HCT116 (cell line): Measurements from ENCODE around the gene RNU1-2. TPM values are rescaled to one million over a fixed set of nuclear protein-coding genes. Genes with fewer than 3 reads are reported as not detected.

Experiments
- ATAC-seq: fragments of 200-7000 bp; cut with Tn5 transposase; 2 replicates; pipeline ENCODE4 v1.9.1; 2020; ENCODE audit warnings: mild to moderate bottlenecking, moderate library complexity
- BruUV-seq: library from RNA; stranded (reverse); fragments of 400-500 nt; replicated peaks from 2 replicates; lab custom pipeline; 2021; lab: Mats Ljungman, UMichigan
- CTCF ChIA-PET: fragments of 300-600 bp; sonication (Branson Sonifier 250); formaldehyde crosslinking; loops from one replicate; lab custom pipeline; 2021; ENCODE audit warnings: antibody characterized with exemption; lab: Charles Lee
- POLR2A ChIA-PET: fragments of 300-600, 350-600 bp; sonication (Branson Sonifier 250); formaldehyde crosslinking; loops from one replicate; lab custom pipeline; 2021; ENCODE audit warnings: antibody characterized with exemption; lab: Charles Lee
- RAD21 ChIA-PET, 2 experiments: fragments of 300-600 bp; sonication (Branson Sonifier 250); formaldehyde crosslinking; loops; one replicate each; lab custom pipeline; 2023; ENCODE audit warnings: low total read pairs in 2 of 2; ENCODE audit not compliant: uncharacterized antibody in 2 of 2, unreplicated experiment in 2 of 2, low non-redundant PET in 1 of 2; lab: Charles Lee
- DNase-seq: peaks from one replicate; pipeline ENCODE4 v3.0.0-alpha.2; 2010; ENCODE audit warnings: low read depth, low spot score
- H2AFZ ChIP-seq: fragments of 200-600 bp; shearing (Covaris generic), sonication (generic); 2 replicates; pipeline ENCODE4 v1.6.1; 2017; ENCODE audit warnings: low read depth, mixed run types, mixed read lengths, antibody characterized with exemption, low read length; ENCODE audit not compliant: poor library complexity, severe bottlenecking
- H3K27ac ChIP-seq: 2 replicates; pipeline ENCODE4 v1.5.1; 2012; ENCODE audit warnings: low read depth, low read length
- H3K27me3 ChIP-seq: fragments of 200-600 bp; sonication (generic); 2 replicates; pipeline ENCODE4 v1.6.1; 2016; ENCODE audit warnings: mixed run types, low read length, mixed read lengths; ENCODE audit not compliant: insufficient read depth
- H3K36me3 ChIP-seq, 2 experiments: fragments of 200-500 bp in 1 of 2; fragments of 200-600 bp in 1 of 2; sonication (Bioruptor generic) in 1 of 2; sonication (generic) in 1 of 2; 2 replicates each; pipeline versions ENCODE4 v1.5.1 to v1.6.1; 2014 to 2016; ENCODE audit warnings: low read length in 2 of 2, inconsistent platforms in 1 of 2, mixed read lengths in 1 of 2, mixed run types in 1 of 2; ENCODE audit not compliant: insufficient read depth in 2 of 2, control insufficient read depth in 1 of 2
- H3K4me1 ChIP-seq, 2 experiments: fragments of 200-600 bp in 1 of 2; sonication (generic) in 1 of 2; 2 replicates each; pipeline versions ENCODE4 v1.5.1 to v1.6.1; 2012 to 2017; ENCODE audit warnings: low read length in 2 of 2, inconsistent platforms in 1 of 2, mild to moderate bottlenecking in 1 of 2, mixed read lengths in 1 of 2, mixed run types in 1 of 2, moderate library complexity in 1 of 2; ENCODE audit not compliant: insufficient read depth in 2 of 2, control insufficient read depth in 1 of 2
- H3K4me2 ChIP-seq: fragments of 200-600 bp; sonication (generic); 2 replicates; pipeline ENCODE4 v1.6.1; 2017; ENCODE audit warnings: mixed run types, low read length, mixed read lengths
- H3K4me3 ChIP-seq, 2 experiments: fragments of 200-600 bp in 1 of 2; sonication (generic) in 1 of 2; replicated peaks in 1 of 2; 2 replicates each; pipeline ENCODE4 v1.5.1; 2011 to 2016; ENCODE audit warnings: low read length in 2 of 2, control low read depth in 1 of 2, low read depth in 1 of 2, mild to moderate bottlenecking in 1 of 2, mixed read lengths in 1 of 2, mixed run types in 1 of 2
- H3K79me2 ChIP-seq: fragments of 200-600 bp; sonication (generic); 2 replicates; pipeline ENCODE4 v1.6.1; 2017; ENCODE audit warnings: mild to moderate bottlenecking, mixed run types, low read length, moderate library complexity, mixed read lengths; ENCODE audit not compliant: insufficient read depth
- H3K9ac ChIP-seq: fragments of 200-600 bp; sonication (generic); 2 replicates; pipeline ENCODE4 v1.6.1; 2016; ENCODE audit warnings: low read length, mixed read lengths
- H3K9me2 ChIP-seq: fragments of 200-600 bp; sonication (generic), shearing (Covaris generic); 2 replicates; pipeline ENCODE4 v1.6.1; 2017; ENCODE audit warnings: mixed run types, mild to moderate bottlenecking, moderate library complexity; ENCODE audit not compliant: insufficient read depth
- H3K9me3 ChIP-seq, 2 experiments: fragments of 200-500 bp in 1 of 2; fragments of 200-600 bp in 1 of 2; sonication (Bioruptor generic) in 1 of 2; sonication (generic) in 1 of 2; 2 replicates each; pipeline ENCODE4 v1.6.1; 2014 to 2017; ENCODE audit warnings: low read length in 2 of 2, mixed read lengths in 2 of 2, inconsistent platforms in 1 of 2, low read depth in 1 of 2, mild to moderate bottlenecking in 1 of 2, mixed run types in 1 of 2, moderate library complexity in 1 of 2; ENCODE audit not compliant: control insufficient read depth in 1 of 2, insufficient read depth in 1 of 2
- H4K20me1 ChIP-seq: fragments of 200-600 bp; sonication (generic), shearing (Covaris generic); 2 replicates; pipeline ENCODE4 v1.6.1; 2017; ENCODE audit warnings: mixed run types, mild to moderate bottlenecking, moderate library complexity; ENCODE audit not compliant: insufficient read depth
- ATF3 ChIP-seq: IDR thresholded peaks from 2 replicates; pipeline ENCODE4 v1.6.1; 2012
- CEBPB ChIP-seq: IDR thresholded peaks from 2 replicates; pipeline ENCODE4 v1.6.1; 2012; ENCODE audit warnings: low read depth
- CTCF ChIP-seq, 3 experiments: fragments of 200-600 bp in 1 of 3; sonication (generic) in 1 of 3; IDR thresholded peaks in 2 of 3; conservative IDR thresholded peaks in 1 of 3; 2 replicates each; pipeline ENCODE4 v1.5.1; 2012 to 2017; ENCODE audit warnings: low read depth in 2 of 3, low read length in 2 of 3, antibody characterized with exemption in 1 of 3, borderline replicate concordance in 1 of 3, control low read depth in 1 of 3, mild to moderate bottlenecking in 1 of 3, mixed read lengths in 1 of 3, mixed run types in 1 of 3, moderate library complexity in 1 of 3; ENCODE audit not compliant: insufficient read depth in 1 of 3
- EGR1 ChIP-seq: IDR thresholded peaks from 2 replicates; pipeline ENCODE4 v1.6.1; 2012; ENCODE audit warnings: low read depth
- EZH2 ChIP-seq: fragments of 200-600 bp; sonication (generic); IDR thresholded peaks from 2 replicates; pipeline ENCODE4 v1.6.1; 2017; ENCODE audit warnings: antibody characterized with exemption, mixed run types
- EZH2phosphoT487 ChIP-seq: fragments of 200-600 bp; IDR thresholded peaks from 2 replicates; pipeline ENCODE4 v1.6.1; 2018; ENCODE audit warnings: antibody characterized with exemption, borderline replicate concordance
- JUND ChIP-seq: IDR thresholded peaks from 2 replicates; pipeline ENCODE4 v1.6.1; 2012
- TCF7L2 ChIP-seq: IDR thresholded peaks from 2 replicates; pipeline ENCODE4 v1.7.0; 2011; ENCODE audit warnings: borderline replicate concordance, inconsistent platforms; ENCODE audit not compliant: insufficient read depth, insufficient read length; ENCODE audit errors: extremely low read depth
- YY1 ChIP-seq: IDR thresholded peaks from 2 replicates; pipeline ENCODE4 v1.6.1; 2011; ENCODE audit warnings: low read length, low read depth, moderate library complexity, mild to moderate bottlenecking; ENCODE audit not compliant: insufficient replicate concordance; ENCODE audit errors: extremely low read depth
- intact Hi-C: fragments of 100-400 bp; cut with micrococcal nuclease; formaldehyde crosslinking; loops from 2 replicates; pipeline ENCODE4 v1.10.0; 2022
- total RNA-seq: library from RNA; stranded (reverse); gene quantifications from one replicate; pipeline ENCODE4 v1.2.1, GENCODE V29; 2021; ENCODE audit not compliant: unreplicated experiment

RNU1-2 gene
- total RNA-seq, 1 experiment from 2014 or later: 1,685 TPM

GRCh38 chr1:16904560-16905109, 8.9 kb downstream of the RNU1-2 start:
- Histone ChIP-seq H3K27me3 (no peaks in the 10 kb centered on the region), H3K9ac (peak overlapping the region; percentile 74), H3K4me3 (peak overlapping the region; percentile 45 to 55), H2AFZ (no peak overlapping the region), H3K27ac (peak overlapping the region; percentile 89), H3K4me2 (peak overlapping the region; percentile 87), H4K20me1 (no peaks in the 10 kb centered on the region), H3K36me3 (no peaks in the 10 kb centered on the region), H3K79me2 (no peaks in the 10 kb centered on the region), H3K9me3 (no peaks in the 10 kb centered on the region), H3K4me1 (peaks cover 22 to 52% of the 10 kb centered on the region in 2 experiments), H3K9me2 (no peaks in the 10 kb centered on the region)
- ChIA-PET CTCF (interaction anchor here (0.7 to 1.3 kb wide), 2 partner anchors 141 to 280 kb away, joined by 3 read pairs; no protein-coding TSS in a partner anchor), POLR2A (interaction anchor here (1.0 to 3.8 kb wide), 18 partner anchors 9 to 394 kb away, joined by 3 to 41 read pairs (median 5); partner anchors contain the start of genes NBPF1, RNU1-1 and RNU1-2), RAD21 (no interaction called here)
- intact Hi-C loops: loop anchor here (1.0 kb wide), 1 partner anchor 8 kb away; no protein-coding TSS in a partner anchor
- BruUV-seq: no TSS peak
- DNase-seq: peak; percentile 97
- TF ChIP-seq EZH2phosphoT487: no peak
- TF ChIP-seq YY1: peak; percentile 51
- TF ChIP-seq EGR1: no peak
- TF ChIP-seq CEBPB: no peak
- TF ChIP-seq JUND: no peak
- TF ChIP-seq CTCF (IDR thresholded peaks at IDR 0.05 in 2 of 3, conservative IDR thresholded peaks at IDR 0.05 in 1 of 3; ENCODE audit: borderline replicate concordance in 1 of 3, insufficient read depth in 1 of 3, low read depth in 2 of 3, low read length in 2 of 3): no peak
- TF ChIP-seq TCF7L2: peak; percentile 68
- TF ChIP-seq EZH2: no peak
- no peak for TF ChIP-seq ATF3
- ATAC-seq: peak; percentile 92
